ENCODE results near the gene MORN1.

Gene MORN1

DNA sequence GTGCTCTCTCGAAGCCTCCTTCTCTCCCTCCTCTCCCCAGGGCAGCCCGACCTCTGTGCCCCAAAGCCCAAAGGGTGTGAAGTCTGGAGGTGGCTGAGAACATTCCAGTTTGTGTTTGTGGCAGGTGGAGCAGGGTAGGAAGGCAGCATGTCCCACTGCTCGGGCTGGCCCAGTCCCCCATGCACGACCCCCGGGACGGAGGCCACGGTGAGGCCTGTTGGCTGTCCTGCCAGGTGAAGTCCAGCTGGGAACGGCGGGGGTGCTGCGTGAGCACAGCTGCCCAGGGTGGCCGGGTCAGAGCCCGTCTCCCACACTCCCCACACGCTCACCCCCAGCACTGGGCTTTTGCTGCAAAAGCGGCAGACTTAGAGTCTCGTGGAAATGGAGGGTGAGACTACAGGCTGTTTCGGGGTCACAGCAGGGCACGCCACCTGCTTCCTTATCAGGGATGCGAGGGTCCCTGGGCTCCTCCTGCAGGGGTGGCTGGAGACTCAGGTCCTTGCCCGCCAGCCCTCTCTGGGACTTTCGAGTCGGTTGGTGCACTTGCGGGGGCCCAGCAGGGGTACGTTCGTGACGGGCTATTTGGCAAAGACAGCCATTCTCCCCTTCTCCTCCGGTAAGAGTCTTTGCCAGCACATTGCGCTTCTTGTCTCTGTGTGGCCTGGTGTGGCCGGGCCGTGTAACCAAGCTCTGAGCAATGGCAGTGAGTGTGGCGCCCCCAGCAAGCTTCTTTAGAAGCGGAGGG, 40.3 kb downstream of the MORN1 start:
- no peak for DNase-seq
- TF ChIP-seq, protein P1, sequence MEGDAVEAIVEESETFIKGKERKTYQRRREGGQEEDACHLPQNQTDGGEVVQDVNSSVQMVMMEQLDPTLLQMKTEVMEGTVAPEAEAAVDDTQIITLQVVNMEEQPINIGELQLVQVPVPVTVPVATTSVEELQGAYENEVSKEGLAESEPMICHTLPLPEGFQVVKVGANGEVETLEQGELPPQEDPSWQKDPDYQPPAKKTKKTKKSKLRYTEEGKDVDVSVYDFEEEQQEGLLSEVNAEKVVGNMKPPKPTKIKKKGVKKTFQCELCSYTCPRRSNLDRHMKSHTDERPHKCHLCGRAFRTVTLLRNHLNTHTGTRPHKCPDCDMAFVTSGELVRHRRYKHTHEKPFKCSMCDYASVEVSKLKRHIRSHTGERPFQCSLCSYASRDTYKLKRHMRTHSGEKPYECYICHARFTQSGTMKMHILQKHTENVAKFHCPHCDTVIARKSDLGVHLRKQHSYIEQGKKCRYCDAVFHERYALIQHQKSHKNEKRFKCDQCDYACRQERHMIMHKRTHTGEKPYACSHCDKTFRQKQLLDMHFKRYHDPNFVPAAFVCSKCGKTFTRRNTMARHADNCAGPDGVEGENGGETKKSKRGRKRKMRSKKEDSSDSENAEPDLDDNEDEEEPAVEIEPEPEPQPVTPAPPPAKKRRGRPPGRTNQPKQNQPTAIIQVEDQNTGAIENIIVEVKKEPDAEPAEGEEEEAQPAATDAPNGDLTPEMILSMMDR (IDR thresholded peaks at IDR 0.05; ENCODE audit: low read depth, low read length, missing control alignments) = no peak
- in situ Hi-C loops (cut with HindIII; ENCODE audit: low pct_ligation_motif_present, low sequenced_read_pairs) = loop anchor here (10.0 kb wide), 1 partner anchor 156 kb away; the partner anchor contains the start of gene FAAP20

DNA sequence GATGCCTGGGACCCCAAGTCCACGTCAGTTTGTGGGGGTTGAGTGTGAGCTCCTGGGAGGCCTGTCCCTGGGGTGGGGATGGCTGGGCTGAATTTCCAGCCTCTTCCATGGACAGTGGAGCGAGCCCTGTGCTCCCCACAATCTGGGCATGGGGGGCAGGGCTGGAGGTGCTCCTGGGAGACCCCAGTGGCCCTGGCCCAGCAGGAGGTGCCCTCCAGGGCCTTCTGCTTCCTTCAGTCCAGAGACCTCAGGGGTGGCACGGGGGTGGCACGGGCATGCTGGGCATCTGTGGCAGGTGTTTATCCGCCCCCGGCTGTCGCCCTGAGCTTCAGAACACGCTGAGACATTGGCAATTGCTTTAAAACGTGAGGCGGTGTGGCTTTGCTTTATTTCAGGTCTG, 40.9 kb downstream of the MORN1 start:
- TF ChIP-seq, protein P1 (IDR thresholded peaks at IDR 0.05; ENCODE audit: low read depth, low read length, missing control alignments) = no peak
- H3K36me3 ChIP-seq (replicated peaks) = no peaks in the 10 kb centered on the region
- DNase-seq = no peak
- H3K27me3 ChIP-seq (replicated peaks) = no peaks in the 10 kb centered on the region
- in situ Hi-C loops (cut with HindIII; ENCODE audit: low pct_ligation_motif_present, low sequenced_read_pairs) = loop anchor here (10.0 kb wide), 1 partner anchor 156 kb away; the partner anchor contains the start of gene FAAP20
- no peak overlapping the region for H3K4me3 ChIP-seq (ENCODE audit: low read depth, low read length)
- no peak overlapping the region for H3K27ac ChIP-seq

More for the DNA sequence above, 40.3 kb downstream of the MORN1 start:
- no peaks in the 10 kb centered on the region for H3K36me3 ChIP-seq (replicated peaks)
- H3K4me3 ChIP-seq (ENCODE audit: low read depth, low read length) = no peak overlapping the region
- H3K27ac ChIP-seq = no peak overlapping the region
- no peaks in the 10 kb centered on the region for H3K27me3 ChIP-seq (replicated peaks)

DNA sequence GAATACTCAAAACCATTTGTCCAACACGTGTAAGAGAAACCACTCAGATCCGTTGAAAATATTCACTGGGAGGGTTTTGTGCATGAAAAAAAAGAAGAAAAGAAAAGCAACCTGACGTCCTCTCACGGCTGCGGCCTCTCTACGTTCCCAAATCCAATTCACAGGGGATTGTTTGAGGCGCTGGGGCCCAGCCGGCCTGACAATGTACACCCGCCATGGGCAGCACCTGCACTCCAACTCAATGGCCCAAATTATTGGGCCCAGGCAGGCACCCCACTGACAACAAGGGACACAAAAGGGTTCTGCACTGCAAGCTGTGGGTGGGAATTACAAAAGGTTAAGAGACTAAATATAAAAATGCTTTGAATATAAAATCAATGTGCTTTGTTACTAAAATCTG, 41.5 kb downstream of the MORN1 start:
- no peaks in the 10 kb centered on the region for H3K27me3 ChIP-seq (replicated peaks)
- in situ Hi-C loops (cut with HindIII; ENCODE audit: low pct_ligation_motif_present, low sequenced_read_pairs) = loop anchor here (10.0 kb wide), 1 partner anchor 155 kb away; the partner anchor contains the start of gene FAAP20
- DNase-seq = no peak

DNA sequence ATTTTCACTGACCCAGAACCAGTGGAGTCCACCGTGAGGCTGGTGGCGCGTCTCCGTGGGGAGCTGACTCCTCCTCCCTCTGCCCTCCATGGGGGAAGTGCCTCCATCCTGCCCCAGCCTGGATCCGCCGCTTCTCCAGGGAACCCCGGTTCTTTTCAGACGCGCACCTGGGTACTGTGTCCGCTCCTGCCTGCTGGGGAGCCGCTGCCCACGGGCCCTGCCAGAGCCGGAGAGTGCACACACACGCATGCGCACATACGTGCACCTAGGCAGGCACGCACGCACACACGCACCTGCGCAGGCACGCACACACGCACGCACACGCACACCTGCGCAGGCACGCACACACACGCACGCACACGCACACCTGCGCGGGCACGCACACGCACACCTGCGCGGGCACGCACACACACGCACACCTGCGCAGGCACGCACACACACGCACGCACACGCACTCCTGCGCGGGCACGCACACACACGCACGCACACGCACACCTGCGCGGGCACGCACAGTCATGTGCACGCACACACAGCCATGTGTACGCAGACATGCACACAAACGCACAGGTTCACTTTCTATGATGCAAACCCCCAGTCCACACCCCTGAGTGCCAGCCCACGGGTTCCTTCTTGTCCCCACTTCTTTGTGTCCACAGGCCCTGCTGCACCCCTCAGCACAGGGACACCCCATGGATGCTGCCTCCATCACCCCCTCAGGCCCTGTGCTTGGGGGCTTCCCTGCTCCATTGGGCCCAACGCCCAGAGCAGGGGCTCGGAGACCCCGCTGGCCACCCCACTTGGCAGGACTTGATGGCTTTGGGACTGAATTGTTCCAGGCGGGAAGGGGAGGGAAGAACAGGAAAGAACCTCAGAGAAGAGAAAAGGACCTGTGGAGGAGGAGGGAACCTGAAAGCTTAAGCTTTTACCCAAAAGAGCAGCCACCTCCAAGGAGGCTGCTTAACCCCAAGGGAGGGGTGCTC, 42.7 kb downstream of the MORN1 start:
- H3K36me3 ChIP-seq (replicated peaks) = no peaks in the 10 kb centered on the region
- TF ChIP-seq, protein P1 (IDR thresholded peaks at IDR 0.05; ENCODE audit: low read depth, low read length, missing control alignments) = no peak
- H3K27ac ChIP-seq = no peak overlapping the region
- in situ Hi-C loops (cut with HindIII; ENCODE audit: low pct_ligation_motif_present, low sequenced_read_pairs) = no loop called here
- no peak overlapping the region for H3K4me3 ChIP-seq (ENCODE audit: low read depth, low read length)
- no peak for DNase-seq
- H3K27me3 ChIP-seq (replicated peaks) = no peaks in the 10 kb centered on the region

More for the DNA sequence above, 41.5 kb downstream of the MORN1 start:
- no peak overlapping the region for H3K27ac ChIP-seq
- TF ChIP-seq, protein P1 (IDR thresholded peaks at IDR 0.05; ENCODE audit: low read depth, low read length, missing control alignments) = no peak
- no peak overlapping the region for H3K4me3 ChIP-seq (ENCODE audit: low read depth, low read length)
- H3K36me3 ChIP-seq (replicated peaks) = no peaks in the 10 kb centered on the region

DNA sequence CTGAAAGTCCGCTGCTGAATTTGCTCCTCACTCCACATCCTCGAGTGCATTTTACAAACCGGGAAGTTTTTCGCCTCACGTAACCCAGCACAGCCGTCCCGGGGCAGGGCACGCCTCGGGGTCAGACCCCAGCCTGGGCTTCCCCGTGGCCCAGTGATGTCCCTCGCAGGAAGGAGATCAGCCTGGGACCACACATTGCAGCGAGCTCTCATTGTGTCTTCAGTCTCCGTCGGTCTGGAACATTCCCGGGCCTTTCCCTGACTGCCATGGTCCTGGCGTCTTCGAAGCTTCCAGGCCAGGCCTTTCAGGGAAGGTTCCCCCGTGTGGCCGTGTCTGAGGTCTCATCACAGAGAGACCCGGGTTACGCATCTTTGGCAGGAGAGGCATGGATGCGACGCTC, 43.5 kb downstream of the MORN1 start:
- TF ChIP-seq, protein P1 (IDR thresholded peaks at IDR 0.05; ENCODE audit: low read depth, low read length, missing control alignments) = no peak
- H3K4me3 ChIP-seq (ENCODE audit: low read depth, low read length) = no peak overlapping the region
- no peak for DNase-seq
- no peaks in the 10 kb centered on the region for H3K27me3 ChIP-seq (replicated peaks)
- in situ Hi-C loops (cut with HindIII; ENCODE audit: low pct_ligation_motif_present, low sequenced_read_pairs) = no loop called here
- no peak overlapping the region for H3K27ac ChIP-seq
- H3K36me3 ChIP-seq (replicated peaks) = no peaks in the 10 kb centered on the region
